Suprapubic skin (tissue), 4 donors: Measurements from ENCODE around the gene STPG4.

Experiments
- CTCF ChIP-seq, 2 donors: fragments of 200-600 bp in 1 of 2; fragments of 450-650 bp in 1 of 2; sonication (generic) in 1 of 2; IDR thresholded peaks; one replicate each; pipeline ENCODE4 v1.5.1; 2016 to 2019; ENCODE audit warnings: antibody characterized with exemption in 2 of 2, mild to moderate bottlenecking in 1 of 2, moderate library complexity in 1 of 2
- EP300 ChIP-seq: sonication (generic); formaldehyde crosslinking; IDR thresholded peaks from one replicate; pipeline ENCODE4 v1.6.1; 2017; ENCODE audit warnings: antibody characterized with exemption
- POLR2A ChIP-seq, 2 donors: fragments of 450-650 bp; IDR thresholded peaks; one replicate each; pipeline ENCODE4 v1.6.1; 2017; ENCODE audit warnings: antibody characterized with exemption in 2 of 2, mild to moderate bottlenecking in 2 of 2, moderate library complexity in 2 of 2
- POLR2AphosphoS5 ChIP-seq, 3 donors: sonication (generic); formaldehyde crosslinking; IDR thresholded peaks; one replicate each; pipeline ENCODE4 v1.6.1; 2017; ENCODE audit warnings: antibody characterized with exemption in 3 of 3

DNA sequence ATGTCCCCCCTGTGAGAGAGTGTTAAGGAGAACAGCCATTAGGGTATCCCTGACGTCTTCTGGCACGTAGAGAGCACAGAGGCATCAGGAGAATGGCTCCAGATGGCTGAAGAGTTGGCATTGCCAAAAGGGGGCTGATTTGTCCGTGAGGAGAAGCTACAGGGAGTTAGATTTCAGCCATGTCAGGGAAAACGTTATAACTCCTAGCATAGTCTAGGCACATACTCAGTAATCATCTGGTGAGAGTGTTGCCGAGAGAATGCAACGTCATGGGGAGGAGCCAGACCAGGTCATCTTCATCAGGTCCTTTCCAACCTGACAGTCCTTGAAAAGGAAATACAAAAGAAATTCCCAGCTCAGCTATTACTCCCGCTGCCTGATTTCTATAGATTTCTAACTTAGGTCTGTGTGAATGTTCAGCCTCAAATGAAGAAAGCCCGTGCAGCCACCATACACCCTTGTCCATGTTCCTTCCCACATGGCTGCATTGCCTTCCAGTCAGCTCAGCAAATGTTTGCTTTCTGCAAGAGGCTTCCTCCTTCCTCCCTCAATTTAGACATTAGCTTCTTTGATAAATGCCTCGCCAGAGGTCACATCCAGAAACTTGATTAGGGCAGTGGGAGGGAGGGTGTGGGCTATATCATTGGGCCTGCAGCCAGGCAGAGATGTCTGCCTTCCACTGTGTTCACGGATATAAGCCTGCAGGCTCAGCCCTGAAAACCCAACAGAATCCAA is 93.0 kb downstream of the STPG4 start:
- TF ChIP-seq CTCF (IDR thresholded peaks at IDR 0.05), result no peak
- no peak for TF ChIP-seq POLR2A (IDR thresholded peaks at IDR 0.05)
- TF ChIP-seq POLR2AphosphoS5 (IDR thresholded peaks at IDR 0.05), result no peak
- TF ChIP-seq EP300, result no peak
